ENCODE data around the gene TIMM8A. TPM values are rescaled to one million over a fixed set of nuclear protein-coding genes. Genes with fewer than 3 reads are reported as not detected.

Gene TIMM8A
- total RNA-seq, 1 experiment from 2014 or later: 30.9 TPM

DNA sequence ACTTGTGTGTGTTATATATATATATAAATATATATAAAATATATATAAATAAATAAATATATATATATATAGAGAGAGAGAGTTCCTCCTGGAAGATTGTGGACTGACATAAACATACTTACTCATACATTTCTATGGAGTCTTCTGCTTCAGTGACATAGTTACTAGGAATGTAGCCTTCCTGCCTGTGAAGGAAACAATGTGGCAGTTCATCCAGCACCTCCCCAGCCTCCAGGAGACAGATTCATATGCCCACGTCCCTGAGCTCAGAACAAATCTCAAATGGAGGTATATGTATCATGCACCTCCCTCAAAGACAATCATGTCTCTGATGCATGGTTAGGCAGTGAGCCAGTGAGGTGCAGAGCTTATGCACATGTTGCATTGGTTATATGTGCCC, 11.4 kb upstream of the TIMM8A start:
- BruUV-seq (replicated peaks): no TSS peak
- Mint-ChIP-seq H3K27me3 (ENCODE audit: unreplicated experiment) (no peaks in the 10 kb centered on the region), H3K4me1 (ENCODE audit: low read depth, unreplicated experiment) (no peaks in the 10 kb centered on the region), H3K36me3 (ENCODE audit: insufficient read depth, unreplicated experiment) (no peaks in the 10 kb centered on the region), H3K9me3 (ENCODE audit: low read depth, unreplicated experiment) (no peaks in the 10 kb centered on the region), H3K27ac (ENCODE audit: unreplicated experiment) (no peak overlapping the region), H3K4me3 (ENCODE audit: low read depth, unreplicated experiment) (no peak overlapping the region)
- TF ChIP-seq, protein P1, sequence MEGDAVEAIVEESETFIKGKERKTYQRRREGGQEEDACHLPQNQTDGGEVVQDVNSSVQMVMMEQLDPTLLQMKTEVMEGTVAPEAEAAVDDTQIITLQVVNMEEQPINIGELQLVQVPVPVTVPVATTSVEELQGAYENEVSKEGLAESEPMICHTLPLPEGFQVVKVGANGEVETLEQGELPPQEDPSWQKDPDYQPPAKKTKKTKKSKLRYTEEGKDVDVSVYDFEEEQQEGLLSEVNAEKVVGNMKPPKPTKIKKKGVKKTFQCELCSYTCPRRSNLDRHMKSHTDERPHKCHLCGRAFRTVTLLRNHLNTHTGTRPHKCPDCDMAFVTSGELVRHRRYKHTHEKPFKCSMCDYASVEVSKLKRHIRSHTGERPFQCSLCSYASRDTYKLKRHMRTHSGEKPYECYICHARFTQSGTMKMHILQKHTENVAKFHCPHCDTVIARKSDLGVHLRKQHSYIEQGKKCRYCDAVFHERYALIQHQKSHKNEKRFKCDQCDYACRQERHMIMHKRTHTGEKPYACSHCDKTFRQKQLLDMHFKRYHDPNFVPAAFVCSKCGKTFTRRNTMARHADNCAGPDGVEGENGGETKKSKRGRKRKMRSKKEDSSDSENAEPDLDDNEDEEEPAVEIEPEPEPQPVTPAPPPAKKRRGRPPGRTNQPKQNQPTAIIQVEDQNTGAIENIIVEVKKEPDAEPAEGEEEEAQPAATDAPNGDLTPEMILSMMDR (IDR thresholded peaks at IDR 0.05; ENCODE audit: unreplicated experiment): no peak
- CTCF ChIA-PET: no interaction called here
- no peak for DNase-seq
- intact Hi-C loops (cut with micrococcal nuclease; ENCODE audit: unreplicated experiment): no loop called here

DNA sequence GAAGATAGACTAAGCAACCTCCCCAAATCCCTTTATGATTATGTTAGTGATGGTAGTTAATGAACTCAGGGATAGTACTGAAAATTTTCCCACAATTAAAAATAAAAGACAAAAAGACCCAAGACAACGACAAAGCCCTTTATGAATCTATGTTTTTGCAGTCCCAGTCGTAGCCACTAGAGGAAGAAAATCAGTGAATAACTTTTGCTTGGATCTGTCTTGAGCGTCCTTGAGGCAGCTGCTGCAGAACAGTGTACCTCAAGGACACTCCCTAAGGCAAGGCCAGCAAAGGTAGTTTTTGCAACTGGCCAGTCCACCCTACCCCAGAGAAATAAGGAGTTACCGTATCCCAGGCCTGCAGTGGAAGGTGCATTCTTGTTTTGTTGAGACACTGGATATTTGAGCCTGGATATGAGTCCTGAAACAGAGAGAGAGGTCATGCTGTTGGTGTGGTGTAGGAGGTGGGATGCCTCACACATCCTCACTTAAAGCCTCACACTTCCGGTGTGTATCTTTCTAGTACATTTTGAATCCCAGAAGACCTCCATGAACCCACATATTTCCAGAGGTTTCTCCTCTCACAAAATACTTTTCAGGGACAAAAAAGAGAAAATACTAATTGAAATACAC, 8.7 kb upstream of the TIMM8A start:
- no peak overlapping the region for H3K27ac Mint-ChIP-seq (ENCODE audit: unreplicated experiment)
- no peaks in the 10 kb centered on the region for H3K36me3 Mint-ChIP-seq (ENCODE audit: insufficient read depth, unreplicated experiment)
- no peak overlapping the region for H3K4me3 Mint-ChIP-seq (ENCODE audit: low read depth, unreplicated experiment)
- CTCF ChIA-PET: interaction anchor here (0.7 kb wide), 1 partner anchor 33 kb away, joined by 3 read pairs; the partner anchor contains the start of gene RPL36A
- TF ChIP-seq, protein P1 (IDR thresholded peaks at IDR 0.05; ENCODE audit: unreplicated experiment): no peak
- H3K9me3 Mint-ChIP-seq (ENCODE audit: low read depth, unreplicated experiment): no peaks in the 10 kb centered on the region
- H3K4me1 Mint-ChIP-seq (ENCODE audit: low read depth, unreplicated experiment): no peaks in the 10 kb centered on the region
- no peak for DNase-seq
- BruUV-seq (replicated peaks): no TSS peak
- intact Hi-C loops (cut with micrococcal nuclease; ENCODE audit: unreplicated experiment): no loop called here
- H3K27me3 Mint-ChIP-seq (ENCODE audit: unreplicated experiment): no peaks in the 10 kb centered on the region

DNA sequence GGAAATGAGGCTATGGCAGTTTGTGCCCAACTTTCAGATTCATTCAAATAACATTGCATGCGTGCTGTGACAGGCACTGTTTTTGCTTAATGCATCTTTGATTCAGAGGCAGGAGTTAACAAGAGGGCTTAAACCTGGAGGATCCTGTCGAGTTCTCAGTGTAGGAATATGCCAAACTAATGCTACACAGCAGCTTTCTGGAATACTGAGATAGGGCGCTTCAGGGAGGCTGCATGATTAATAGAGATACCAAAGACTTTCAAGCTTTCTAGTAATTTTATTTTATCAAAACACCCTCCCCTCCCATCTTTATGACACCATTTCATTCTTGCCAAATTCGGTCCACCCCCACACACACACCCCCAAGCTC, 636 bp upstream of the TIMM8A start:
- CTCF ChIA-PET: interaction anchor here (2.0 kb wide), 1 partner anchor 41 kb away, joined by 5 read pairs; no protein-coding TSS in a partner anchor
- peak overlapping the region; percentile 87 for H3K4me3 Mint-ChIP-seq (ENCODE audit: low read depth, unreplicated experiment)
- TF ChIP-seq, protein P1 (IDR thresholded peaks at IDR 0.05; ENCODE audit: unreplicated experiment): no peak
- H3K4me1 Mint-ChIP-seq (ENCODE audit: low read depth, unreplicated experiment): peaks cover 10% of the 10 kb centered on the region
- peak overlapping the region; percentile 79 for H3K27ac Mint-ChIP-seq (ENCODE audit: unreplicated experiment)
- no peak for DNase-seq
- BruUV-seq (replicated peaks): no TSS peak
- peaks cover 26% of the 10 kb centered on the region for H3K36me3 Mint-ChIP-seq (ENCODE audit: insufficient read depth, unreplicated experiment)
- H3K9me3 Mint-ChIP-seq (ENCODE audit: low read depth, unreplicated experiment): no peaks in the 10 kb centered on the region
- H3K27me3 Mint-ChIP-seq (ENCODE audit: unreplicated experiment): no peaks in the 10 kb centered on the region
- intact Hi-C loops (cut with micrococcal nuclease; ENCODE audit: unreplicated experiment): no loop called here

DNA sequence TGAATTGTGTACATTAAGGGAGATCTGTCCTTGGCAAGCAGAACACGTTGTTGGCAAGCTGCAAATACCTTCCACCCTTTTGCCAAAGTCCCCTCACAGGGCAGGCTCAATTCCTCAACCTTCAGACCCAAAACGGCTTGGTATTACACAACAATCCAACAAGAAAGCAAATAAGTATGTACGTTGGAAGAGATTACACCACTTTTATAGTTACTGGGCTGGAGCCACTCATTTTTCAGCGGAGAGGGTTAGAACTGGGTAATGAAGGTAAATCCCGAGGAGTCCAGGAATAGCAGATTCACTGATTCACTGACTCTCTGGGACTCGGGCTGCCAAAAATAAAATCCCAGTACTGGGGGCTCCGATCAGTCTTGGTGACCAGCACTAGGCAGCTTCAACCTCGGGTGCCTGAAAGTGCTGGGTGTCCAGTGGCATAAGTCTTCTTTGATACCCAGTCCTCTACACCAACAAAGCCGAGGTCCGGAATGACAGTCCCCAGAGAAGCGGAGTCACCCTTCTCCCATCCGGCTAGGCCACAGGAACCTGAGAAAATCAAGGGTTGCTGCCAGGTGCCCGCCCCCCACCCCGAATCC, 587 bp downstream of the TIMM8A start:
- no peak for DNase-seq

More for the DNA sequence above, 587 bp downstream of the TIMM8A start:
- Mint-ChIP-seq H3K4me3 (ENCODE audit: low read depth, unreplicated experiment) (peak overlapping the region; percentile 87), H3K4me1 (ENCODE audit: low read depth, unreplicated experiment) (peaks cover 10% of the 10 kb centered on the region), H3K27ac (ENCODE audit: unreplicated experiment) (peak overlapping the region; percentile 79), H3K9me3 (ENCODE audit: low read depth, unreplicated experiment) (no peaks in the 10 kb centered on the region), H3K27me3 (ENCODE audit: unreplicated experiment) (no peaks in the 10 kb centered on the region), H3K36me3 (ENCODE audit: insufficient read depth, unreplicated experiment) (peaks cover 38% of the 10 kb centered on the region)
- CTCF ChIA-PET: interaction anchor here (2.0 kb wide), 1 partner anchor 43 kb away, joined by 5 read pairs; no protein-coding TSS in a partner anchor
- TF ChIP-seq, protein P1 (IDR thresholded peaks at IDR 0.05; ENCODE audit: unreplicated experiment): no peak
- TSS peak; percentile 63 for BruUV-seq (replicated peaks)
- intact Hi-C loops (cut with micrococcal nuclease; ENCODE audit: unreplicated experiment): no loop called here

Data from Calu3 (cell line).